Thyroid gland (tissue), 4 donors: Measurements from ENCODE around the gene PRKAG1. TPM values are rescaled to one million over a fixed set of nuclear protein-coding genes. Genes with fewer than 3 reads are reported as not detected.

Experiments
- DNase-seq, 2 donors: peaks; one replicate each; pipeline ENCODE4 v3.0.0-alpha.2; 2019
- H3K27ac ChIP-seq, 3 donors: fragments of 200-600 bp; sonication (generic); 1 replicate in 2 of 3; 2 replicates in 1 of 3; pipeline ENCODE4 v1.5.1; 2016 to 2019; ENCODE audit warnings: mild to moderate bottlenecking in 1 of 3, moderate library complexity in 1 of 3
- H3K27me3 ChIP-seq: fragments of 200-600 bp; sonication (generic); one replicate; pipeline ENCODE4 v1.5.1; 2019
- H3K36me3 ChIP-seq, 2 donors: fragments of 200-600 bp; sonication (generic); one replicate each; pipeline ENCODE4 v1.5.1; 2016 to 2019
- H3K4me1 ChIP-seq, 2 donors: fragments of 200-600 bp; sonication (generic); one replicate each; pipeline ENCODE4 v1.5.1; 2017 to 2019
- H3K4me3 ChIP-seq, 3 donors: fragments of 200-600 bp; sonication (generic); replicated peaks in 1 of 3; 1 replicate in 2 of 3; 2 replicates in 1 of 3; pipeline ENCODE4 v1.5.1; 2016; ENCODE audit warnings: mild to moderate bottlenecking in 1 of 3
- H3K9me3 ChIP-seq: fragments of 200-600 bp; sonication (generic); one replicate; pipeline ENCODE4 v1.5.1; 2017
- POLR2A ChIP-seq, 2 donors: fragments of 450-650 bp; IDR thresholded peaks; one replicate each; pipeline ENCODE4 v1.6.1; 2017; ENCODE audit warnings: antibody characterized with exemption in 2 of 2, mild to moderate bottlenecking in 2 of 2, moderate library complexity in 1 of 2
- WGBS, 2 donors: methylation state at CpG; one replicate each; pipeline ENCODE4 v1.1.5; 2017; 5-methylcytosine and 5-hydroxymethylcytosine counted together
- intact Hi-C: fragments of 100-400 bp; cut with DNase I; formaldehyde crosslinking; loops from one replicate; pipeline ENCODE4 v1.15.1; 2023
- total RNA-seq, 4 donors: library from RNA; depleted of rRNA; stranded (reverse); fragments of >200 nt; gene quantifications; one replicate each; pipeline ENCODE4 v1.2.3, GENCODE V29; 2016
- TF ChIP-seq, protein P1 (sequence below), 6 experiments: fragments of 200-600 bp in 3 of 6; fragments of 450-650 bp in 3 of 6; sonication (generic) in 3 of 6; IDR thresholded peaks; one replicate each; pipeline ENCODE4 v1.5.1; 2016 to 2019; ENCODE audit warnings: antibody characterized with exemption in 6 of 6, mild to moderate bottlenecking in 2 of 6, inconsistent platforms in 1 of 6, moderate library complexity in 1 of 6

PRKAG1 gene
- total RNA-seq, 4 donors from 2014 or later: 50.3 to 68.1 (median 59.9) TPM

DNA sequence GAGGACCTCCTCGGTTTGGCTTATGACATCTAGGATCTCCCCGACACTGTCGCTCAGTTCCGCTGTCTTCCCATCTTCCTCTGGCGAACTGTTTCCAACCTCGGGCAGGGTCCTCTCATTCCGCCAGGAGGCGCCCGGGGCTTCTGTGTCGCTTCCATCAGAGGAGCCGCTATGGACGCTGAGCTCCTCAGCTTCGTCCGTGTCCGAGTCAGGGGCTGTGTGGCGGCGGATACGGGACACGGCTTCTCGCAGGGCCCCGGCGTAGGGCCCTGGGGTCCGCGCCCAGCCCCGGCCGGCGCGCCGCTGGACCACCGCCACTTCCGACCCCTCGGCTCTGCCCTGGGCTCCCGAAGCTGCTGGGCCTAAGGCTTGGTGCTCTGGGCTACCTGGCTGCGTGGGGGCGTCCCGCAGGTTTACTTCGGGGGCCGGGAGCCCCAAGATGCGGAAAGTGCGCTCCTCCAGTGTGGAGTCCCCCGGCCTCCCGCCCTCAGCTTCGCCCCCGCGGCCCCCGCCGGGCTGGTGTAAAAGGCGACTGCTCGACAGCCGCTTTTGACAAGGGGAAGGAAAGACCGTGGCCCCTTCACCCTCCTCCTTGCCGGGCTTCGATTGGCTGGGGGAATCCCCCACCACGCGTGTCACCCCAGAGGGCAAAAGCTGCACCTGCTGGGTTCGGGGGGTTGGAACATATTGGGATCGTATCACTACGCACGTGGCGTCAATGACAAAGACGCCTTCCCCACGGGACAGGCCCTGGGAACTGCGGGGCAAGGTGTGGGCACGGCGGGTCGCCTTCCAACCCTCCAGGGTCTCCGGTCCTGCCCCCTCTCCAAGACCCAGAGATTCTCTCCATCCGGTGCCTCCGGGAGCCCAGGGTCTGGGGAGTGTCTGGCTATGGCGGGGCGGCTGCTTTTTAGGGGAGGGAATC lies 21.5 kb downstream of the PRKAG1 start:
- intact Hi-C loops: no loop called here
- Histone ChIP-seq H3K9me3 (no peaks in the 10 kb centered on the region), H3K27ac (no peak overlapping the region), H3K27me3 (peaks cover 5% of the 10 kb centered on the region), H3K36me3 (peaks cover 4 to 6% of the 10 kb centered on the region in 2 donors), H3K4me3 (peak overlapping the region in 1 of 3 donors; percentile 36), H3K4me1 (peaks cover 31 to 38% of the 10 kb centered on the region in 2 donors)
- peak; percentile 80 for DNase-seq
- WGBS, 2 donors: 7 to 10% methylated on average over 13 to 26 of the region's 71 CpGs
- TF ChIP-seq, protein P1, sequence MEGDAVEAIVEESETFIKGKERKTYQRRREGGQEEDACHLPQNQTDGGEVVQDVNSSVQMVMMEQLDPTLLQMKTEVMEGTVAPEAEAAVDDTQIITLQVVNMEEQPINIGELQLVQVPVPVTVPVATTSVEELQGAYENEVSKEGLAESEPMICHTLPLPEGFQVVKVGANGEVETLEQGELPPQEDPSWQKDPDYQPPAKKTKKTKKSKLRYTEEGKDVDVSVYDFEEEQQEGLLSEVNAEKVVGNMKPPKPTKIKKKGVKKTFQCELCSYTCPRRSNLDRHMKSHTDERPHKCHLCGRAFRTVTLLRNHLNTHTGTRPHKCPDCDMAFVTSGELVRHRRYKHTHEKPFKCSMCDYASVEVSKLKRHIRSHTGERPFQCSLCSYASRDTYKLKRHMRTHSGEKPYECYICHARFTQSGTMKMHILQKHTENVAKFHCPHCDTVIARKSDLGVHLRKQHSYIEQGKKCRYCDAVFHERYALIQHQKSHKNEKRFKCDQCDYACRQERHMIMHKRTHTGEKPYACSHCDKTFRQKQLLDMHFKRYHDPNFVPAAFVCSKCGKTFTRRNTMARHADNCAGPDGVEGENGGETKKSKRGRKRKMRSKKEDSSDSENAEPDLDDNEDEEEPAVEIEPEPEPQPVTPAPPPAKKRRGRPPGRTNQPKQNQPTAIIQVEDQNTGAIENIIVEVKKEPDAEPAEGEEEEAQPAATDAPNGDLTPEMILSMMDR (IDR thresholded peaks at IDR 0.05): peak; percentile 50 to 78 (median 58)
- no peak for TF ChIP-seq POLR2A (IDR thresholded peaks at IDR 0.05)

DNA sequence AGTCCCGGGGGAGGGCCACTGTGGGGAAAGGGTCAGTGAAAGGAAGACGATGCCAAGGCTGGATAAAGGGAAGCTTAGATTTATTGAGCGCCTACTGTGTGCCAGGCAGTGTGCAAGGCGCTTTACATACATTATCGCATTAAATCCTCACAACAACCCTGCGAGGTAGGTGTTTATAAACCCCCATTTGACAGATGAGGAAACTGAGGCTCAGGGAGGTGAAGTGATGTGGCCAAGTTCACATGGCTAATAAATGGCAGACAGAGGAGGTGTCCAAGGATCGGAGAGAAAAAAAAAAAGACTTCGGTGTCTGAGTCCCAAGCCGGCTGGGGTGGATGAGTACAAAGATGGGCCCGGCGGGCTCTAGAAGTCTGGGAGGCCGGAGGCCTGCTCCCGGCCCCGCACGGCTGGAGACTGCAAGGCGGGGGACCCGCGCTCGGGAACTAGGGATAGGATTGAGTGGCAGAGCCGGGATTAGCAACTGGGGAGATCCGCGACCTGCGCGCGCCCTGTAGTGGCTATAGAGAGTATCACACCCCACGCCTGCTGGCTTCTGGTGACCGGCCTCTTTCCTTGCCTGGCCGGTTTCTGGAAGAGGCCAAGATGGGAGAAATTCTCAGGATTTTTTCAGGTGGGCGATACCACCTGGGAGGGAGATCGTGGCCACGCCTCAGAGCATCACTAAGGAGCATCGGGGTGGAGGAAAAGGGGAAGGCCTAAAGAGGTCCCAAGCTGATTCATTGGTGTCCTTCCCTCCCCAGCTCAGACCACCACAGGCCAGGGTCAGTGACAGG lies 23.3 kb downstream of the PRKAG1 start:
- TF ChIP-seq, protein P1 (IDR thresholded peaks at IDR 0.05): peak; percentile 70 to 90 (median 82)
- no peak for TF ChIP-seq POLR2A (IDR thresholded peaks at IDR 0.05)
- 5 to 6% methylated on average over 32 of the region's 32 CpGs for WGBS, 2 donors
- H3K27ac ChIP-seq: no peak overlapping the region
- H3K4me3 ChIP-seq: no peak overlapping the region
- H3K9me3 ChIP-seq: no peaks in the 10 kb centered on the region
- intact Hi-C loops: no loop called here
- H3K27me3 ChIP-seq: peaks cover 5% of the 10 kb centered on the region
- H3K36me3 ChIP-seq: no peaks in the 10 kb centered on the region
- DNase-seq: peak; percentile 87 to 89
- H3K4me1 ChIP-seq: peaks cover 31 to 38% of the 10 kb centered on the region in 2 donors

DNA sequence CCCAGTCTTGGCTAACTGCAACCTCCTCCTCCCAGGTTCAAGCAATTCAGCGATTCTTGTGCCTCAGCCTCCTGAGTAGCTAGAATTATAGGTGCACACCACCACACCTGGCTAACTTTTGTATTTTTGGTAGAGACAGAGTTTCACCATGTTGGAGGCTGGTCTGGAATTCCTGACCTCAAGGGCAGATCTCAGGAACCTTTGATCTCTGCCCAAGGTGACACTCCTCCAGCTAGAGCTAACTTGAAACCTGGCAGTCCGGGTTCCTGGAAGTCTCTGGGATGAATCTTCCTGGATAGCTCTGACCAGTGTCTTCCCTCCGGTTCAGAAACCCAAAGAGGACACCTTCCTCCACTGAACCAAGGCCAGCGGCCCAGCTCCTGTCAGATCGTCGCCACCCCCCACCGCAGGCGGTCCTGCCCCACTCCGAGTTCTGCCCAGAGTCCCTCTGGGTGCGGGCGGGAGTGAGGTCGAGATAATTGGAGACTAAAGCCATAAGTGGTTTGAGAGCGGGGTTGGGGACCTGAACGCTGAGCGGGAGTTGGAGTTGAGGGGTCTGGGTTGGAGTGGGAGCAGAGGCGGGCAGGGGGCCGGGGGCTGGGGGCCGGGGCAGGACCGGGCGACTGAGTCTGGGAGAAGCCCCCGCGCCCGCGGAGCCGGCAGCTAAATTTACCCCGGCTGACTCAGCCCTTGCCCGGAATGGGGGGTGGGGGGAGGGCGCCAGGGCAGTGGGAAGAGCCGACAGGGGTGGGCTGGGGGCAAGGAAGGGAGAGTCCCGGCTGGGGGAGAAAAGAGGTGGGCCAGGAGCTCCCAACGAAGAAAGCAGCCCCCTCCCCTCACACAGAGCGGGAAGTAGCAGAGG lies 24.1 kb downstream of the PRKAG1 start:
- Histone ChIP-seq H3K4me3 (no peak overlapping the region), H3K36me3 (no peaks in the 10 kb centered on the region), H3K4me1 (peaks cover 28 to 33% of the 10 kb centered on the region in 2 donors), H3K9me3 (no peaks in the 10 kb centered on the region), H3K27me3 (peaks cover 2% of the 10 kb centered on the region), H3K27ac (no peak overlapping the region)
- no peak for DNase-seq
- TF ChIP-seq, protein P1 (IDR thresholded peaks at IDR 0.05): no peak
- TF ChIP-seq POLR2A (IDR thresholded peaks at IDR 0.05): no peak
- WGBS, 2 donors: 23 to 27% methylated on average over 25 to 31 of the region's 32 CpGs
- intact Hi-C loops: no loop called here

DNA sequence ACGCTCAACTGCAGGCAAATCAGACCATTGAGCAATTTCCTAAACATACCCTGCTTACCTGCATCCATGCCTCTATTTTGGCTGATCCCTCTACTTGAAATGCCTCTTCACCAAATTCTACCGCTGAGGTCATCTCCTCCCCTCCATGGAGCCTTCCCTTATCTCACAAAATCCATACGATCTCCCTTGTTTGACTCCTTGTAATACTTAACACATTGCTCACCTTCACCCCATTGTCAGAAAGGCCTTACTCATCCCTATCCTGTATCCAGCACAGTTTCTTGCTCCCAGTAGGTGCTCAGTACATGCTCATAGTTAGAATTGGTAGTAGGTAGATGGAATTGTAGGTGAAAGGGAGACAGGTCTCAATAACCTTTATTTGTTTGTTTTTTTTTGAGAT lies 24.8 kb downstream of the PRKAG1 start:
- Histone ChIP-seq H3K4me1 (peaks cover 22 to 26% of the 10 kb centered on the region in 2 donors), H3K36me3 (no peaks in the 10 kb centered on the region), H3K27ac (no peak overlapping the region), H3K4me3 (no peak overlapping the region), H3K9me3 (no peaks in the 10 kb centered on the region), H3K27me3 (no peaks in the 10 kb centered on the region)
- TF ChIP-seq, protein P1 (IDR thresholded peaks at IDR 0.05): no peak
- no peak for TF ChIP-seq POLR2A (IDR thresholded peaks at IDR 0.05)
- intact Hi-C loops: no loop called here
- DNase-seq: no peak
- WGBS, 2 donors: 86 to 87% methylated on average over 3 of the region's 3 CpGs
